ENCODE results near the gene INPP5D.
"Not testable (repeated sequence)": the region's sequence is repeated elsewhere in the genome, so short reads cannot be mapped to it uniquely, and the experiment has no call there.

The INPP5D gene

DNA sequence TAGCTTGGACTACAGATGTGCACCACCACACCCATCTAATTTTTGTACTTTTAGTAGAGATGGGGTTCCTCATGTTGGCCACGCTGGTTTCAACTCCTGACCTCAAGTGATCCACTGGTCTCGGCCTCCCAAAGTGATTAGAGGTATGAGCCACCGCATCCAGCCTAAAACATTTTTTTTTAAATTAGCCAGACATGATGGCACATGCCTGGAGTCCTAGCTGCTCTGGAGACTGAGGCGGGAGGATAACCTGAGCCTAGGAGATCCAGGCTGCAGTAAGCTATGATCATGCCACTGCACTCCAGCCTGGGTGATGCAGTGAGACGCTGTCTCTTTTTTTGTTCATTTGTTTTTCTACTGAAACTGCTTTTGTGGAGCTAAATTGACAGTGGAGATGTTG is 126.7 kb downstream of the INPP5D start:
- DNase-seq (ENCODE audit: low read depth in 1 of 2, low spot score in 1 of 2) = no peak
- H3K27me3 ChIP-seq (ENCODE audit: insufficient read depth, poor library complexity, severe bottlenecking) = no peaks in the 10 kb centered on the region
- H3K4me3 ChIP-seq (replicated peaks; ENCODE audit: insufficient read depth, low read length) = no peak overlapping the region
- TF ChIP-seq, protein P1, sequence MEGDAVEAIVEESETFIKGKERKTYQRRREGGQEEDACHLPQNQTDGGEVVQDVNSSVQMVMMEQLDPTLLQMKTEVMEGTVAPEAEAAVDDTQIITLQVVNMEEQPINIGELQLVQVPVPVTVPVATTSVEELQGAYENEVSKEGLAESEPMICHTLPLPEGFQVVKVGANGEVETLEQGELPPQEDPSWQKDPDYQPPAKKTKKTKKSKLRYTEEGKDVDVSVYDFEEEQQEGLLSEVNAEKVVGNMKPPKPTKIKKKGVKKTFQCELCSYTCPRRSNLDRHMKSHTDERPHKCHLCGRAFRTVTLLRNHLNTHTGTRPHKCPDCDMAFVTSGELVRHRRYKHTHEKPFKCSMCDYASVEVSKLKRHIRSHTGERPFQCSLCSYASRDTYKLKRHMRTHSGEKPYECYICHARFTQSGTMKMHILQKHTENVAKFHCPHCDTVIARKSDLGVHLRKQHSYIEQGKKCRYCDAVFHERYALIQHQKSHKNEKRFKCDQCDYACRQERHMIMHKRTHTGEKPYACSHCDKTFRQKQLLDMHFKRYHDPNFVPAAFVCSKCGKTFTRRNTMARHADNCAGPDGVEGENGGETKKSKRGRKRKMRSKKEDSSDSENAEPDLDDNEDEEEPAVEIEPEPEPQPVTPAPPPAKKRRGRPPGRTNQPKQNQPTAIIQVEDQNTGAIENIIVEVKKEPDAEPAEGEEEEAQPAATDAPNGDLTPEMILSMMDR (IDR thresholded peaks at IDR 0.05; ENCODE audit: insufficient read depth, low read length) = no peak
- no peak for TF ChIP-seq SPI1 (IDR thresholded peaks at IDR 0.05; ENCODE audit: borderline replicate concordance, low read depth)
- no peak overlapping the region for H3K27ac ChIP-seq (replicated peaks)

DNA sequence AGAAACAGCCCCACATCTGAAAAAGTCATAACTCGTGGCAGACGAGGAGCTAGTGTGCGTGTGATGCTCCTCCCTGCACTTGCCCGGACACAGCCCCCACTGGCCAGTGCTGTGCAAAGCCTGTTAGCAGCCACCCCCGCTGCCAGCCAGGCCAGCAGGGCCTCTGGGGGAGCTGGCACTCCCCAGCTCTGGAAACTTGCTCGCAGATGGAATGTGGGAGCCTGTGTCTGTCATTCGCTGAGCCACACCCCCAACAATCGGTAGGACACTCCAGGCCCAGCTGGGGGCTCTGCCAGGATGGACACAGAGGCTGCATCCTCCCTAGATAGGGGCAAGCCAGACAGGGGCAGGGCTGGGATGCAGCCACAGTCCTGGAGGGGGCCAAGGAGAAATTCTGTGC is 128.9 kb downstream of the INPP5D start:
- TF ChIP-seq, protein P2, sequence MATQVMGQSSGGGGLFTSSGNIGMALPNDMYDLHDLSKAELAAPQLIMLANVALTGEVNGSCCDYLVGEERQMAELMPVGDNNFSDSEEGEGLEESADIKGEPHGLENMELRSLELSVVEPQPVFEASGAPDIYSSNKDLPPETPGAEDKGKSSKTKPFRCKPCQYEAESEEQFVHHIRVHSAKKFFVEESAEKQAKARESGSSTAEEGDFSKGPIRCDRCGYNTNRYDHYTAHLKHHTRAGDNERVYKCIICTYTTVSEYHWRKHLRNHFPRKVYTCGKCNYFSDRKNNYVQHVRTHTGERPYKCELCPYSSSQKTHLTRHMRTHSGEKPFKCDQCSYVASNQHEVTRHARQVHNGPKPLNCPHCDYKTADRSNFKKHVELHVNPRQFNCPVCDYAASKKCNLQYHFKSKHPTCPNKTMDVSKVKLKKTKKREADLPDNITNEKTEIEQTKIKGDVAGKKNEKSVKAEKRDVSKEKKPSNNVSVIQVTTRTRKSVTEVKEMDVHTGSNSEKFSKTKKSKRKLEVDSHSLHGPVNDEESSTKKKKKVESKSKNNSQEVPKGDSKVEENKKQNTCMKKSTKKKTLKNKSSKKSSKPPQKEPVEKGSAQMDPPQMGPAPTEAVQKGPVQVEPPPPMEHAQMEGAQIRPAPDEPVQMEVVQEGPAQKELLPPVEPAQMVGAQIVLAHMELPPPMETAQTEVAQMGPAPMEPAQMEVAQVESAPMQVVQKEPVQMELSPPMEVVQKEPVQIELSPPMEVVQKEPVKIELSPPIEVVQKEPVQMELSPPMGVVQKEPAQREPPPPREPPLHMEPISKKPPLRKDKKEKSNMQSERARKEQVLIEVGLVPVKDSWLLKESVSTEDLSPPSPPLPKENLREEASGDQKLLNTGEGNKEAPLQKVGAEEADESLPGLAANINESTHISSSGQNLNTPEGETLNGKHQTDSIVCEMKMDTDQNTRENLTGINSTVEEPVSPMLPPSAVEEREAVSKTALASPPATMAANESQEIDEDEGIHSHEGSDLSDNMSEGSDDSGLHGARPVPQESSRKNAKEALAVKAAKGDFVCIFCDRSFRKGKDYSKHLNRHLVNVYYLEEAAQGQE (IDR thresholded peaks at IDR 0.05; ENCODE audit: insufficient replicate concordance, low read depth) = no peak
- TF ChIP-seq GABPA (IDR thresholded peaks at IDR 0.05; ENCODE audit: low read depth) = no peak
- TF ChIP-seq SPI1 (IDR thresholded peaks at IDR 0.05; ENCODE audit: borderline replicate concordance, low read depth) = no peak
- TF ChIP-seq, protein P1 (IDR thresholded peaks at IDR 0.05; ENCODE audit: insufficient read depth, low read length) = no peak
- no peak; the same call in 1 of the 2 replicates for TF ChIP-seq POLR2AphosphoS5 (IDR thresholded peaks at IDR 0.05; ENCODE audit: low read depth)
- Histone ChIP-seq H3K4me3 (replicated peaks; ENCODE audit: insufficient read depth, low read length) (no peak overlapping the region), H3K27ac (replicated peaks) (no peak overlapping the region), H3K27me3 (ENCODE audit: insufficient read depth, poor library complexity, severe bottlenecking) (no peaks in the 10 kb centered on the region)
- DNase-seq (ENCODE audit: low read depth in 1 of 2, low spot score in 1 of 2) = no peak

DNA sequence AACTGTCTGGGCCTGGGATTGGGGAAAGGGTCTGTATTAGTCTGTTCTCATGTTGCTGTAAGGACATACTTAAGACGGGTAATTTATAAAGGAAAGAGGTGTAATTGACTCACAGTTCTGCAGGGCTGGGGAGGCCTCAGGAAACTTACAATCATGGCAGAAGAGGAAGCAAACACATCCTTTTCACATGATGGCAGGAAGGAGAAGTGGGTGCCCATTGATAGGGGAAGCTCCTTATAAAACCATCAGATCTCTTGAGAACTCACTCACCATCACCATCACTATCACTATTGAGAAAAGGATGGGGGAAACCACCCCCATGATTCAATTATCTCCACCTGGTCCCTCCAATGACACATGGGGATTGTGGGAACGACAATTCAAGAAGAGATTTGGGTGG is 130.9 kb downstream of the INPP5D start:
- not testable (repeated sequence) for H3K4me3 ChIP-seq (replicated peaks; ENCODE audit: insufficient read depth, low read length)
- TF ChIP-seq SPI1 (IDR thresholded peaks at IDR 0.05; ENCODE audit: borderline replicate concordance, low read depth) = peak; percentile 68; the same call in 1 of the 2 replicates
- DNase-seq (ENCODE audit: low read depth in 1 of 2, low spot score in 1 of 2) = peak in 1 of 2 experiments; percentile 58

DNA sequence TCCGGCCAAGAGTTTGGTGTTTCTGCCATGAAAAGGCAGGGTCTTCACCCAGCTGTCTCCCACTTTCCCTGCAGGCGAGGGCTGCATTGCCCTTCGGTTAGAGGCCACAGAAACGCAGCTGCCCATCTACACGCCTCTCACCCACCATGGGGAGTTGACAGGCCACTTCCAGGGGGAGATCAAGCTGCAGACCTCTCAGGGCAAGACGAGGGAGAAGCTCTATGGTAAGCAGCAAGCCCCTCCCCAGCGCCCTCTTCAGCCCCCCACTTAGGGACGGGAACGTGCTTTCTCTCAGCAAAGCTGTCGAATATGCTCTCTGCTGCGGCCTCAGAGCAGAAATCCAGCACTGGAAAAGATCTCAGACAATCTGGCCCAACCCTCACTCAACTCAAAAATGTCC is 133.6 kb downstream of the INPP5D start:
- Histone ChIP-seq H3K4me3 (replicated peaks; ENCODE audit: insufficient read depth, low read length) (no peak overlapping the region), H3K27me3 (ENCODE audit: insufficient read depth, poor library complexity, severe bottlenecking) (no peaks in the 10 kb centered on the region), H3K27ac (replicated peaks) (no peak overlapping the region)
- DNase-seq (ENCODE audit: low read depth in 1 of 2, low spot score in 1 of 2) = no peak
- TF ChIP-seq, protein P2 (IDR thresholded peaks at IDR 0.05; ENCODE audit: insufficient replicate concordance, low read depth) = no peak
- TF ChIP-seq SPI1 (IDR thresholded peaks at IDR 0.05; ENCODE audit: borderline replicate concordance, low read depth) = no peak
- TF ChIP-seq POLR2AphosphoS5 (IDR thresholded peaks at IDR 0.05; ENCODE audit: low read depth) = no peak
- TF ChIP-seq, protein P1 (IDR thresholded peaks at IDR 0.05; ENCODE audit: insufficient read depth, low read length) = no peak
- TF ChIP-seq GABPA (IDR thresholded peaks at IDR 0.05; ENCODE audit: low read depth) = no peak

More for the DNA sequence above, 130.9 kb downstream of the INPP5D start:
- H3K27me3 ChIP-seq (ENCODE audit: insufficient read depth, poor library complexity, severe bottlenecking) = not testable (repeated sequence)
- peak overlapping the region; percentile 36 for H3K27ac ChIP-seq (replicated peaks)

Measured in HL-60 (cell line).